Measurements from ENCODE around the gene CRMP1.

CRMP1 gene

GRCh38 chr4:5888222-5889001 lies 4.5 kb downstream of the CRMP1 start:
- TF ChIP-seq YY1 (IDR thresholded peaks at IDR 0.05; ENCODE audit: insufficient read depth, insufficient read length) (no peak), SUZ12 (IDR thresholded peaks at IDR 0.05; ENCODE audit: extremely low read depth, insufficient read depth, insufficient read length) (no peak), ZNF274 (IDR thresholded peaks at IDR 0.05; ENCODE audit: low read depth, low read length) (no peak)
- Histone ChIP-seq H3K36me3 (ENCODE audit: insufficient read depth, insufficient read length, low read length) (peaks cover 6% of the 10 kb centered on the region), H3K27me3 (ENCODE audit: insufficient read depth, insufficient read length) (peaks cover 55% of the 10 kb centered on the region), H3K4me1 (ENCODE audit: insufficient read depth, insufficient read length) (peaks cover 25% of the 10 kb centered on the region), H3K4me3 (ENCODE audit: insufficient read length, low read depth) (peak overlapping the region; percentile 75), H3K9me3 (ENCODE audit: insufficient read depth, low read length) (no peaks in the 10 kb centered on the region), H3K9ac (ENCODE audit: insufficient read length, low read depth) (peak overlapping the region; percentile 89)
- DNase-seq (ENCODE audit: low read depth, low spot score): no peak

GRCh38 chr4:5887361-5888221 lies 5.3 kb downstream of the CRMP1 start:
- DNase-seq (ENCODE audit: low read depth, low spot score): no peak
- Histone ChIP-seq H3K9ac (ENCODE audit: insufficient read length, low read depth) (peak overlapping the region; percentile 89), H3K36me3 (ENCODE audit: insufficient read depth, insufficient read length, low read length) (peaks cover 6% of the 10 kb centered on the region), H3K4me3 (ENCODE audit: insufficient read length, low read depth) (peak overlapping the region; percentile 75), H3K9me3 (ENCODE audit: insufficient read depth, low read length) (no peaks in the 10 kb centered on the region), H3K27me3 (ENCODE audit: insufficient read depth, insufficient read length) (peaks cover 49% of the 10 kb centered on the region), H3K4me1 (ENCODE audit: insufficient read depth, insufficient read length) (peaks cover 25% of the 10 kb centered on the region)
- TF ChIP-seq YY1 (IDR thresholded peaks at IDR 0.05; ENCODE audit: insufficient read depth, insufficient read length): peak; percentile 10
- no peak for TF ChIP-seq ZNF274 (IDR thresholded peaks at IDR 0.05; ENCODE audit: low read depth, low read length)

- Histone ChIP-seq H3K4me3 (ENCODE audit: insufficient read length, low read depth) (peak overlapping the region; percentile 75), H3K4me1 (ENCODE audit: insufficient read depth, insufficient read length) (peaks cover 24% of the 10 kb centered on the region), H3K36me3 (ENCODE audit: insufficient read depth, insufficient read length, low read length) (peaks cover 6% of the 10 kb centered on the region), H3K9me3 (ENCODE audit: insufficient read depth, low read length) (no peaks in the 10 kb centered on the region), H3K27me3 (ENCODE audit: insufficient read depth, insufficient read length) (peaks cover 43% of the 10 kb centered on the region), H3K9ac (ENCODE audit: insufficient read length, low read depth) (peak overlapping the region; percentile 89)
- no peak for DNase-seq (ENCODE audit: low read depth, low spot score)
- TF ChIP-seq YY1 (IDR thresholded peaks at IDR 0.05; ENCODE audit: insufficient read depth, insufficient read length) (no peak), ZNF274 (IDR thresholded peaks at IDR 0.05; ENCODE audit: low read depth, low read length) (no peak), SUZ12 (IDR thresholded peaks at IDR 0.05; ENCODE audit: extremely low read depth, insufficient read depth, insufficient read length) (no peak)
These were observed 5.9 kb downstream of the CRMP1 start for GRCh38 chr4:5887011-5887360.

- DNase-seq (ENCODE audit: low read depth, low spot score): no peak
- Histone ChIP-seq H3K27me3 (ENCODE audit: insufficient read depth, insufficient read length) (peaks cover 31% of the 10 kb centered on the region), H3K36me3 (ENCODE audit: insufficient read depth, insufficient read length, low read length) (peaks cover 6% of the 10 kb centered on the region), H3K9me3 (ENCODE audit: insufficient read depth, low read length) (no peaks in the 10 kb centered on the region), H3K4me3 (ENCODE audit: insufficient read length, low read depth) (no peak overlapping the region), H3K9ac (ENCODE audit: insufficient read length, low read depth) (no peak overlapping the region), H3K4me1 (ENCODE audit: insufficient read depth, insufficient read length) (peaks cover 20% of the 10 kb centered on the region)
- TF ChIP-seq ZNF274 (IDR thresholded peaks at IDR 0.05; ENCODE audit: low read depth, low read length) (no peak), YY1 (IDR thresholded peaks at IDR 0.05; ENCODE audit: insufficient read depth, insufficient read length) (no peak), SUZ12 (IDR thresholded peaks at IDR 0.05; ENCODE audit: extremely low read depth, insufficient read depth, insufficient read length) (no peak)
These were observed 7.2 kb downstream of the CRMP1 start for GRCh38 chr4:5885733-5886132.

GRCh38 chr4:5884796-5885195 lies 8.1 kb downstream of the CRMP1 start:
- peaks cover 24% of the 10 kb centered on the region for H3K27me3 ChIP-seq (ENCODE audit: insufficient read depth, insufficient read length)
- no peak overlapping the region for H3K4me3 ChIP-seq (ENCODE audit: insufficient read length, low read depth)
- DNase-seq (ENCODE audit: low read depth, low spot score): no peak
- H3K36me3 ChIP-seq (ENCODE audit: insufficient read depth, insufficient read length, low read length): peaks cover 6% of the 10 kb centered on the region
- no peak for TF ChIP-seq YY1 (IDR thresholded peaks at IDR 0.05; ENCODE audit: insufficient read depth, insufficient read length)
- no peak for TF ChIP-seq SUZ12 (IDR thresholded peaks at IDR 0.05; ENCODE audit: extremely low read depth, insufficient read depth, insufficient read length)
- no peak for TF ChIP-seq ZNF274 (IDR thresholded peaks at IDR 0.05; ENCODE audit: low read depth, low read length)
- H3K4me1 ChIP-seq (ENCODE audit: insufficient read depth, insufficient read length): peaks cover 15% of the 10 kb centered on the region
- H3K9ac ChIP-seq (ENCODE audit: insufficient read length, low read depth): no peak overlapping the region
- no peaks in the 10 kb centered on the region for H3K9me3 ChIP-seq (ENCODE audit: insufficient read depth, low read length)

GRCh38 chr4:5883916-5884315 lies 9.0 kb downstream of the CRMP1 start:
- no peak overlapping the region for H3K9ac ChIP-seq (ENCODE audit: insufficient read length, low read depth)
- no peak for TF ChIP-seq SUZ12 (IDR thresholded peaks at IDR 0.05; ENCODE audit: extremely low read depth, insufficient read depth, insufficient read length)
- TF ChIP-seq ZNF274 (IDR thresholded peaks at IDR 0.05; ENCODE audit: low read depth, low read length): no peak
- TF ChIP-seq YY1 (IDR thresholded peaks at IDR 0.05; ENCODE audit: insufficient read depth, insufficient read length): no peak

GRCh38 chr4:5882947-5883346 lies 9.9 kb downstream of the CRMP1 start:
- Histone ChIP-seq H3K9ac (ENCODE audit: insufficient read length, low read depth) (no peak overlapping the region), H3K4me3 (ENCODE audit: insufficient read length, low read depth) (no peak overlapping the region), H3K27me3 (ENCODE audit: insufficient read depth, insufficient read length) (peaks cover 12% of the 10 kb centered on the region), H3K4me1 (ENCODE audit: insufficient read depth, insufficient read length) (peaks cover 5% of the 10 kb centered on the region), H3K9me3 (ENCODE audit: insufficient read depth, low read length) (no peaks in the 10 kb centered on the region), H3K36me3 (ENCODE audit: insufficient read depth, insufficient read length, low read length) (peaks cover 6% of the 10 kb centered on the region)
- TF ChIP-seq ZNF274 (IDR thresholded peaks at IDR 0.05; ENCODE audit: low read depth, low read length): no peak
- no peak for TF ChIP-seq YY1 (IDR thresholded peaks at IDR 0.05; ENCODE audit: insufficient read depth, insufficient read length)
- no peak for TF ChIP-seq SUZ12 (IDR thresholded peaks at IDR 0.05; ENCODE audit: extremely low read depth, insufficient read depth, insufficient read length)
- DNase-seq (ENCODE audit: low read depth, low spot score): no peak

More at GRCh38 chr4:5883916-5884315, 9.0 kb downstream of the CRMP1 start:
- H3K4me3 ChIP-seq (ENCODE audit: insufficient read length, low read depth): no peak overlapping the region
- no peak for DNase-seq (ENCODE audit: low read depth, low spot score)
- H3K9me3 ChIP-seq (ENCODE audit: insufficient read depth, low read length): no peaks in the 10 kb centered on the region
- H3K27me3 ChIP-seq (ENCODE audit: insufficient read depth, insufficient read length): peaks cover 15% of the 10 kb centered on the region
- H3K36me3 ChIP-seq (ENCODE audit: insufficient read depth, insufficient read length, low read length): peaks cover 6% of the 10 kb centered on the region
- peaks cover 7% of the 10 kb centered on the region for H3K4me1 ChIP-seq (ENCODE audit: insufficient read depth, insufficient read length)

Data from NT2/D1 (cell line).